GM18526 (cell line): ENCODE data around the gene CLOCK.

Experiments used
- POLR2A ChIP-seq: IDR thresholded peaks from 3 replicates; pipeline ENCODE4 v1.6.1; 2011; ENCODE audit not compliant: insufficient read length; ENCODE audit errors: extremely low read depth

The CLOCK gene

GRCh38 chr4:55510685-55511084 is 36.0 kb downstream of the CLOCK start:
- no peak for TF ChIP-seq POLR2A

GRCh38 chr4:55509266-55509665 is 37.4 kb downstream of the CLOCK start:
- TF ChIP-seq POLR2A, result no peak

GRCh38 chr4:55507612-55508011 is 39.1 kb downstream of the CLOCK start:
- TF ChIP-seq POLR2A, result no peak

- TF ChIP-seq POLR2A, result no peak
Measured at GRCh38 chr4:55503169-55503568, 43.5 kb downstream of the CLOCK start.

GRCh38 chr4:55500072-55500471 is 46.6 kb downstream of the CLOCK start:
- no peak for TF ChIP-seq POLR2A

GRCh38 chr4:55499495-55499894 is 47.2 kb downstream of the CLOCK start:
- TF ChIP-seq POLR2A, result no peak

- no peak for TF ChIP-seq POLR2A
Measured at GRCh38 chr4:55498051-55498450, 48.7 kb downstream of the CLOCK start.

GRCh38 chr4:55491486-55491885 is 55.2 kb downstream of the CLOCK start:
- no peak for TF ChIP-seq POLR2A

GRCh38 chr4:55488716-55489115 is 58.0 kb downstream of the CLOCK start:
- no peak for TF ChIP-seq POLR2A

- TF ChIP-seq POLR2A, result no peak
Measured at GRCh38 chr4:55485821-55486220, 60.9 kb downstream of the CLOCK start.

GRCh38 chr4:55483315-55483714 is 63.4 kb downstream of the CLOCK start:
- TF ChIP-seq POLR2A, result no peak

- TF ChIP-seq POLR2A, result no peak
Measured at GRCh38 chr4:55475394-55476243, 71.1 kb downstream of the CLOCK start.

- no peak for TF ChIP-seq POLR2A
Measured at GRCh38 chr4:55469979-55470378, 76.7 kb downstream of the CLOCK start.

GRCh38 chr4:55468724-55469123 is 78.0 kb downstream of the CLOCK start:
- no peak for TF ChIP-seq POLR2A

GRCh38 chr4:55466001-55466400 is 80.7 kb downstream of the CLOCK start:
- TF ChIP-seq POLR2A, result no peak

GRCh38 chr4:55458611-55459010 is 88.1 kb downstream of the CLOCK start:
- no peak for TF ChIP-seq POLR2A

- no peak for TF ChIP-seq POLR2A
Measured at GRCh38 chr4:55458164-55458563, 88.5 kb downstream of the CLOCK start.

- TF ChIP-seq POLR2A, result no peak
Measured at GRCh38 chr4:55450566-55450965, 96.1 kb downstream of the CLOCK start.

GRCh38 chr4:55447831-55448230 is 98.9 kb downstream of the CLOCK start:
- TF ChIP-seq POLR2A, result no peak
